Retina (tissue), 1 donor: ENCODE measurements around the gene BMPER.

Experiments used
- DNase-seq: peaks from one replicate; pipeline ENCODE4 v3.0.0-alpha.2; 2016

BMPER gene

DNA sequence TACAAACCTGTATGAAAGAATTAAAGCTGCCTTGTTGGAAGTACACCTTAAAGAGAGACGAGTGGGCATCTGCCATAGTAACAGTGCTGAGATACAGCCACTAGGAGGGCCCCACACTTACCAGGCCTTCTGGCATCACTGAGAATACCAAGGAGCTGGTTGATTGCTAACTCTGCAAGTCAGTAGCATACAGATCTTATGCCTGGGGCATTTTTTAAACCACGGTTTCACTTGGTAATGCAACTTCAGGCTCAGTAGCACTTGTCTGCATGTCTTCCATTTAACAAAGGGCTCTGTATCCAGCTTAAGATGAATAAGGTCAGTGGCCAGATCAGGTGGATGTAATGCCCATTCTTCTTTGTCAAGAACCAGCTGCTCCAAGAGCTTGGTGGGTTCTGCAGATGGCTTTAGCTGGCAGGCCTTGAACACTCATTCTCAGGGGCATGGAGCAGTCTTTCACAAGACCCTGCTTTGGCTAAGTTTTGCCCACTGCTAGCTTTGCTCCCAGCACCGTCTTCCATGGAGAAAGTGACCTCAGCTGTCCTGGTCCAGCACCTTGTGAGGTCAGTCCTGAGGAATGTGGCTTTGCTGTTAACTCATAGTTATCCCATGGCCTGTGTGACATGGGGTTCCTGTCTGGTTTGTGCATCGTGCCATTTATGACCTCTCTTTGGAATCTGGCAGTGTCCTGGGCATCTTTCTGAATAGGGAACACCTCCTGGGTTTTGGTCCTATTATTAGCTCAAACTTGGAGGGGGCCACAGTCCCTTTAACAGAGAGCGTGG lies 68.1 kb downstream of the BMPER start:
- DNase-seq = no peak

DNA sequence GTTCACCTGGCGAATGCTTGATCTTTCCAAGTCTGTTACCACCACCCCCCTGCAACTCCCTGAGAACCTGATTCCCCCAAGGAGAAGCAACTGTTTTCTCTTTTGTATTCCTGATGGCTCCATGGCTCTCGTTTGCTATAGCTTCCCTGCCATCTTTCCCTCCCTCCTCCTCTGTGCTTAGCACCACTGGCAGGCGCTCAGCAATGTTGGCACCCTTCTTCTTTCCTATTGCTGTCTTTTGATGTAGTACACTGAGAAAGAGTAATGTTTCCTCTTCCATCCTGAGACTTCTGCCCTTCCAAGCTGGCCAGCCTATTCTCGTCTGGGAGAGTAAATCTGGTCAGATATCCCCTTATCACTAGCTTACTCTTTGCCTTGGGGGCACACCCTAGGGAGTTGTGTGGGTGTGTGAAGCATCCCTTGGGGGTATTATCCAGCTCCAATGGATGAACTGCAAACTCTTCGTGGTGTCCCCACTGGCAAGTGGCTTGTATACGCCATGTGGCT lies 74.0 kb downstream of the BMPER start:
- no peak for DNase-seq

DNA sequence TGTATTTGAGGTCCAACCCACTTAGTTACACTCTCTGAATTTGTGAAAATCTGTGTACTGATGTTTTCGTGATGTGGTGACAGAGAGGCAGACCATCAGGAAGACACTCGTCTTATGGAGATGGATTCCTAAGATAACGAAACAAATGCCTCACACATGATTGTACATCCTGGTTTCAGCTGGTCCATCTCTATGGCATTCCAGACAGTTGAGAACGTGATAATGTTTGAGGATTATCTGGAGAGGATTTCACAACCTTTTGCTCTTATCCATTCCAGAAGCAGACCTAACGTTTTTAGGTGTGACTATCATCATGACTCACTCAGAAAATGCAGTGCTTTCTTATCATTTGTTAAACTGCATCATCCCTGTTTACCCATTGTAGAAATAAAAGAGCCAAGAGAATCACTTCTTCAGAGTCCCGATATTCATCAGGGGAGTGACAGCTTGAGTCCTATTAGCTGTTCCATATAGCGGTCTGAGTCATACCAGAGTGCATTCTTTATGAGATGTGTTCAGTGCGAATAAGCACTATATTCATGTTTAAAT lies 74.5 kb downstream of the BMPER start:
- DNase-seq = no peak

DNA sequence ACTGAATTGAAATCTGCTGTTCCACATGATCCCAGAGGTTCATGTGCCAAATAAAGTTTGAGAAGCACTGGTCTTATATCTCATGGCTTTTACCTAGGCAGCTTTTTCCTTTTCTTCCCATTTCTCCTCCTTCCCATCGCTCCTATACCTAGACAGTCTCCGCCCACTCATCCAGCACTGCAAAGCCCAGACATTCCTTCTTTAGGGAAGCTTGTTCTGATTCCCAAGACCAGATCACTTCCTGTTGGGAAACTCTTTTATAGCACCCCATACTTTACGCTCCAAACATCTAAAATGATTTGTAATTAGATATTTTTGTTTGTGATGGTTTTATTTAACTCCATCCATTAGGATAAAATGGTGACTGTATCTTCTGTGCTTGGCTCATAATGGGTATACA lies 75.9 kb downstream of the BMPER start:
- DNase-seq = no peak

DNA sequence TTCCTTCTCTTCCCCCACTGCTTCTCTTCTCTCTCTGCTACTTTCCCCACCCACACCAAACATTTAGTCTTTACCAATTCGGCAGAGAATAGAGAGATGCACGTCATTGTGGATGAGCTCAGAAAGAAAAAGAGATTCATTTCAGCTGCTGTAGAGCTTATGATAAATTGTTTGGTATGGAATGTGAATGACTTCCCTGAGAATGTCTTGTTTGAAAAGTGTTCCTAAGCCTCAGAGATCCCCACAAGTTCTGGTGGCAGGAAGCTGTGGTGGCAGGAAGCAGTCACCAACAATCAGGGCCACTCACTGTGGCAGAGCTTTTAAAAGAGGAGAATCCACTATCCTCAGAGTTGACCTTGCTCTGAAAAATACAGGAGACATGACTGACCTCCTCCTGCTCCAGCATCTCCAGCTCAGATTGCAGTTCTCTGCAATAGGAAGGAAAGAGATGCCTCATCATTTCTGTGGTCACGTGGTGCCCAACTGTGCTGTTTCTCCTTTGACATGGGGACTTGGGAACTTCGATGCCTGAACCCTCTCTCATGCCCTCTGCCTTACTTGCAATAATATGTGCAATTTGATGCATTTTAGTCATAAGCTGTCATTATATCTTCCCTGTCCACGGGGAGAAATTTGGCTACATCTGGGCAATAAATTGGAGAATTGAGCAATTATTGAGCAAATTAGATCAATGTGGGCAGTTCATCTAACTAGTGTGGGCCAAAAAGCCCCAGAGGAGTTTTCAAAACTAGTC lies 76.5 kb downstream of the BMPER start:
- no peak for DNase-seq

DNA sequence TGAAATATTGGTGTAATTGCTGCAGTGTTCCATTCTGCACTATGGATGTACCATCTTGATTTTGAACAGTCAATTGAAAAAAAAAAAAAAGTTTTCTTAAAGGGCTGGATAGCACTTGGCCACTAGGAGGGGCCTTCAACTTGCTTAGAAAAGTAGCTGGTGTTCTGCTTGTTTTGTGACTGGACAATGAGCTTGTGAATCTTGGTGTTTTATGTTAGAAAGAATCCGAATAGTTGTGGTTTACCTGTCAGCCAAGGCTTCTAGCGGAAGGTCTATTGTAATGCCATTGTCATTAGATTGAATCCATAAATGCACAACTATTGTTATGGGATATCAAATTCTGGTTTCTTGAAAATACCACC lies 77.1 kb downstream of the BMPER start:
- no peak for DNase-seq

DNA sequence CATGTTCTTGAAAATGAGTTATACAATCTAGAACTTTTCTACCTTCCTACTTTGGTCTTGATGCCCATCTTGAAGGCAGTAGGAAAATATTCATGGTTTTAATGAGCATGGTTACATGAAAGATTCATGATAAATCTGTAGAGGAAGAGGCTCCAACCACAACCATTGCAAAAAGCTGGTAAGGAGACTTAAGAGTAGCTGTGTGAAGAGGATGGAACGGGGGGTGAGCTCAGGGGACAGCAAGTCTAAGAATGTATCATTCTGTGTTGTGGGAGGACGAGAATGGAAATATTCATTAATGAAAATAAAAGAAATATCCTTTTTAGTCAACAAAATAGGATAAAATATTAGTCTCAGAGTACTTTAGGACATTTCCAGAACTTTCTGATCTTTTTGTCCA lies 81.1 kb downstream of the BMPER start:
- DNase-seq = no peak

DNA sequence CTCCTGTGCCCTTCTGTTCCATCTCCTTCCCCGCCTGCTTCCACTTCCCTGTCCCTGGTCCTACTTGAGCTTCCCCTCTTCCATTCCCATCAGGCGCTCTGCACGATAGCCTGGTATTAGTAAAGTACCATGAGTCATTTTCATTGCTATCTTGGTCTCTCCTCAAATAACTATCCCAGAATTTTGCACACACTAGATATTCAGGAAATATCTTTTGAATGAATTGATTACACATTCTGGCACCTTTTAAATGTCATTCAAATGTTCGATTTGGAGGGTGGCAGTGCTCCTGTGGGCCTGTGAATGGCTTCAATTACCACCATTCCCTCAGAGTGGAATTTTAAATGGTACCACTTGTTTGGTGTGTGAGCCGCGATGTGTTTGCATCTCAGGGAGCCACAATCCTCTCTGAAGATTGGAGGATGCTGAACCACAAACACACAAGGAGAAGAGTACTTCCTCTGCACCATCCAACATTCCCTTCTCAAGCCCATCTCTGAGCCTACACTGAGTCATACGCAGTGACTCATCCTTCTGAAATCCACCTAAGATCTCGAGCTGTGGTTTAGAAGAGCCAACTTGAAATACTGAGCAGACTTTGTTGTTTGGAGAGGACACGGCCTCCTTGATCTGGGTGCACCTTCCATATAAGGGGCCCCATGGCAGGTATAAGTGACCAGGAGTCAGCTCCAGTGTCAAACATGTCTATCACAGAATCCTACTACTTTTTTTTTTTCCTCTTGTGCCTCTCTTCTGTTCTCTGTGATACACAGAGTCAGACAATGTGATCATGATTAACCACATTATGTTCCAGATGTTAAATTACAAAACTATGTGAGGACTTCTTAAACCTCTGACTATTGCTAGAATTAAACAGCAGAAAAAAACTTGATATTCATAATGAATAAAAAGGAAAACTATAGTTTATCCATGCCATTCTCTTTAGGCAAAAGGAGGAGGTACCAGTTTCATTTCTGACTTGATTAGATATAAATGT lies 81.9 kb downstream of the BMPER start:
- no peak for DNase-seq

DNA sequence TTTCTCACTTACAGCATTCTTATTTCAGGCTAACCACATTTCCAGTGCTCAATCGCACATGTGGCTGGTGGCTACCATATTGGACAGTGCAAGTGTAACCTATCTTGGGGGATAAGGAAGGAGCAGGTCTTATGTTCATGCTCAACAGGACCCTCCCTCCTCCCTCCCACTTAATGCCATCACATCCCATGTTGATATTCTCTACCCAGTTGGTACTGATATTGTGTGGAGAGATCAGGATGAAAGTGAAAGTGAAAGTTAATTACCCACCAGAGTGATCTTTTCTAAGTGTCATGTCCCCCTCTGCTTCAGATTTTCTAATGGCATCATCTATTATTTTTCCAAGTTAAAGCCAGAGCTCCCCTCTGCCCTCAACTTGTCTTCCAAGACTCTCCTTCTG lies 91.6 kb downstream of the BMPER start:
- no peak for DNase-seq

DNA sequence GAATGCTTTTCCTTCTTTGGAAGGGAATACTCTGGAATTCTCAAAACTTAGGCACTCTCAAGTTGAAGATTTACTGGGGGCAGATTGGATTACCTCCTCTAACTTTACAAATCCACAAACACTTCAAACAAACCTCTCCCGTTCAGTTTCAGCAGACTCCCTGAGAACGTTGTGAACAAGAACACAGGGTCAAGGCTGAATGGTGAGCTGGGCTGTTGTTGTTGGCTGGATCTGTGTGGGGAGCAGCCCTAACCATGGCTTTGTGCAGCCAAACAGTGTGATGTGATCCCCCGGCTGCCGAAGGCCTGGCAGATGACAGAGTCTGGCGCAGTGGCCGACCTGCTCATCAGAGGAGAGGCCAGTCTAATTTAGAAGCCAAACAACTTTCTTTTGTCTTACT lies 93.1 kb downstream of the BMPER start:
- DNase-seq = no peak

DNA sequence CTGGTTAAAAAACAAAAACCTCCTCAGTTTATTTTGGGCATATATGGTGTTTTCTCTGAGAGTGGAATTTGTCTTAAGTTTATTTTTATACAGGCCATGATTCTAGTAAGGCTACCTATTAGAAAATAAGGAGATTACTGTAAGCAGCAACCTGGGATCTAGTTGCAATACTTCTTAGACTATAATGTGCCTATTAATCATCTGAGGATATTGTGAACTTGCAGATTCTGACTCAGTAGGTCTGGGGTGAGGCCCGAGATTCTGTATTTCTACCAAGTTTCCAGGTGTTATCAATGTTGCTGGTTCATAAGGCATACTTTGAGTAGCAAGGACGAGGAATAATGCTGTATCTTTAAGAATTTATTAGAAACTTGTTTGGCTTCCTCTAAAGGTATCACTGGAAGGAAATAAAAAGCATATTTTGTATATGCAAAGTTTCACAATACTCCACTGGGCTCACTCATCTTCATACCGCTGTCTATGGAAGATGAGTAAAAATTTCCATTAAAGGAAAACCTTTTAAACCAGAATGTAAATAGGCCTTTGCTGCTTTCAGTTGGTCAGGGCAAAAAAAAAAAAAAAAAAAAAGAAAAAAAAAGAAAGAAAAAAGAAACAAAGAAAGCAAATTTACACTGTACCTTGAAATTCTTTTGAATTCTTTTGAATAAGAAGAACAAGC lies 105.8 kb downstream of the BMPER start:
- no peak for DNase-seq

DNA sequence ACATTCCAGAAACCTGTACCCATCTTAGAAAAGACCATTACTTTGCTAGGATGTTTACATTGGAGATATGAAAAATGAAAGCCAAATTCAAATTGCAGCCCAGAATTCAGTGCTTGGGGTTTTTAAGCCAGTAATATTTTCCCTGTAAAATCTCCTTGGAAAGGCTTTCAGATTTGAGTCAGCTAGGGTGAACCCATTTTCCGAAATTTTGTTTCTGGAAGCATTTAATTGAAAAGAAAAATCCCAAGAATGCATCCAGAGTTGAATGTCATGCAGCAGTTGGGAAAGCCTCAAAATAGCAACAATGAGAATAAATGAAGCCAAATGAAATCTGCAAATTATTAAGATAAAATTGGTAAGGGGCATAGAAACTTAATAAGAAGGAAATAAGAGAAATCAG lies 106.4 kb downstream of the BMPER start:
- no peak for DNase-seq

DNA sequence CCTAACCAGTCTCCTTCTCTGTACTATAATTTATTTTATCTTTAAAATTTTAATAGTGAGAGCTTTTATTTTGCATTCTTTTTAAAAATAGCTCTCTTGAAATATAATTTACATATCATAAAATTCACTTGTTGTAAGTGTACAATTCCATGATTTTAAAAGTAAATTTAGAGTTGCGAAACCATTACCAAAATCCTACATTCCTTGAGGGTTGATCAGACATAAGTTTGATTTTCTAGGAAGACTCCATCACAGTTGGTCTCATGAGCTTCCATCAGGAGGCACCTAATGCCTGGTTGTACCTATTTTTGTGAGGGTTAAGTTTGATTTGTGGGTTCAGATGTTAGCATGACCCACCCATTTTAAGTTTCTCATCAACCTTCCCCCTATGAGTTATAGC lies 108.1 kb downstream of the BMPER start:
- DNase-seq = no peak

DNA sequence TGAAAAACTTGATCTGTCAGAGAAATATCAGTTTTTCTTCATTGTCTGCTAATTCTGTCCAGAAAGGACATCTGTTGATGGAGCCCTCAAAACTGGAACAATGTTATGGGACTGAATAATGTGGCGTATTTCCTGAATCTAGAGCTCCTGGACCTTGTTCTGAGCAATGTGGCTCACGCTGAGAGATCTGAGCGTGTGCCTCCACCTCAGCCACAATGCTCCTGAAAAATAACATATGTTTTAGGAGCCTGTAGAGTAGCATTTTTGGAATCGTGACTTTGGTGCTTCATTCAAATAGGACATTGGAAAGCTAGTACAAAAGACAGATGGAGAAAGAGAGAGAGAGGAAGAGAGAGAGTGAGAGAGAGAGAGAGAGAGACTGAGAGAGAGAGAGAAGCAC lies 110.3 kb downstream of the BMPER start:
- DNase-seq = no peak

DNA sequence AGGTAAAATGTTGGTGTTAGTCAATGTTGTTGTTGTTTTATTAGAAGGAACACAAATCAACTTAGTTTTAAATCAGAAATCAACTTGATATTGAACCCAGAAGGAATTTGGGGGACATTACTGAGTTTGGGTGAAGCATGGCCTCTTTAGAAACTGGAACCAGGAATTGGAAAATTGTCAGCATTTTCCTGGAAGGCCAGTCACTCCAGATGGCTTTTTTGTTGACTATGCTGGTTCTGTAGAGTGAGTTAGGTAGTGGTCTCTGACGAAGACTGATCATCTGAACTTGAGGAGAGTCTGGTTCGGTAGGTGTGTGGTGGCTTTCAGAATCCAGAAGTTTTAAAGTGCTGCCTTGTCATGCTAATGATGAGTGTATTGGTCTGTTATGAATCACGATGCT lies 111.5 kb downstream of the BMPER start:
- DNase-seq = no peak

DNA sequence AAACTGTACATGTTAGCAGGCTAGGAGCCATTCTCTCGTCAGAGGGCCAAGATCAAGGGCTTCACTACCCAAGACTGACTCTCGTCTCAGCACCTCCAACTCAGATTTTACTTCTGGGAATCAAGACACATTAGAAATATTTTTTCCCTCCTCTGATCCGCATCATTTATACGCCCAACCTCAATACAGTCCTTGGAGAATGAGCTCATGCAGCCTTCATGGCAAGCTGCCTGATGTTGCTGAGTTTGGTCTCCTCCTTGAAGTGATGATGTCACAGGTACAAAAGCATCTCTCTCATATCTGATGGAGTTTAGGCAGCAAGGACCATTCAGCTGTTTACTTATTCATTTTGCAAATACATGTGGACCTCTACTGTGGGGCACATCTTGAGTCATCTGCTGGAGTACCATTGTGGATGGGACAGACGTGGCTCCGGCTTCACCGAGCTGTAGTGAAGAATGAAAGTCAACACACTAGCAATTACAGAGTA lies 114.0 kb downstream of the BMPER start:
- DNase-seq = no peak

DNA sequence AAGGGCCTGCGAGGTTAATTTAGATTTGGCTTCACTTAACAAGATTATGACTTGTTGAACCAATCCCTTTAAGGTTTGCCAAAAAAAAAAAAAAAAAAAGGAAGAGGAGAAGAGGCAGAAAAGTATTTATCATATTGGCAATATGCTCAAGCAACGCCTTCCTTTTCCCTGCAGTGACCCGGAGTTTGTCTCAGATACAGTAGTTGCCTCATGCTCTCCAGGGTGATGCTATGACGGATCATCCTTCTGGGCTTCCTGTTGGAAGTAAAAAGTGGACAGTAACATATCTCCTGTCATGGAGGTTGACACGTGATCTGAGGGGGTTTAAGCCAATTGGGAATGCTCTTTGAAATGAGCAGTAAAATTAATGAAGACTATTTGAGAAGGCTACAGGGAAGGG lies 117.3 kb downstream of the BMPER start:
- no peak for DNase-seq

DNA sequence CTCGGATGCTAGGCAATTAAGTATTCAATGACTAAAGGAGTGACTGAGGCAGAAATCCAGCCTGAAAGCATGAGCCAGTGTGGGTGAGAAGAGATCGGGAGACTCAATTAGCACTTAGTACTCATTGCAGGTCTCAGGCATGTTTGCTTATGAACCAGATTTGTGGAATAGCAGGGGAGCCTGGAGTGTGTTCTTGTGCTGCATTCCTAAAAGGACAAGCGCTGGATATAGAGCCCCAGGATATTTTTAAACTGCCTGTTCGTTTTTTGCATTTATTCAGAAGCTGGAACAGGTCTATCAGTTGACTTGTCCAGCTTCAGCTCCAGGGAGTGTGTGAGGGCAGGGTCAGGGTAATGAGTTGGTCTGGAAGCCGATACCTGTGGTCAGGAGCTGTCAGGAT lies 120.3 kb downstream of the BMPER start:
- DNase-seq = no peak

DNA sequence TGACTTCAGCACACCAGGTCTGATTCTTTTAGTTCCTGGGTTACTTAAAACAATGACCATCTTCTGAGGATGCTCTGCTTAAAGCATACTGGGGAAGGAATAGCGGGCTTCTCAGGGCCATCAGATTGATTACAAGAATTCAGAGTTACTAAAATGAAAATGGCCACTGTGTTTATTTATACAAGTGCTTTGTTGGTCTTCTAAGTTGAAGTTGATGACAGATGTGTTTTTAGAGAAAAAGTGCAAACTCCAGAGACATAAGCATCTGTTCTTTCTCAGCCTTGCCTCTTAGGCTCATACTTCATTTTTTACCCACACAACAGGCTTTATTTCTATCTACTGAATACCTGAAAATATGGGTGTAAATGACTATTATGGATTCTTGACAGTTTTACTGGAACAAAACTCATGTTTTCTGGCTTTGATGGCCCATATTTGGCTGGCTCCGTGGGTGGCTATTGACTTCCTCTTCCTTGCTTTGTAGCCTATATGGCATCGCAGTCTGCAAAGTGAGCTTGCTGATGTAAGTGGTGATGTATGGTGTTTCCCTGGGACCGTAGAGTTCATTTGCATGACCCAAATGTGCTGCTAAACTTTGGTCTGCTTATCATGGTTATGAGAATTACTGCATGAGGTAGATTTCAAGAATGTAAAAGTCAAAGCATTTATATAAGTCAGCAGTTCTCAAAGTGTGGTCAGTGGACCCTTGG lies 121.3 kb downstream of the BMPER start:
- no peak for DNase-seq

DNA sequence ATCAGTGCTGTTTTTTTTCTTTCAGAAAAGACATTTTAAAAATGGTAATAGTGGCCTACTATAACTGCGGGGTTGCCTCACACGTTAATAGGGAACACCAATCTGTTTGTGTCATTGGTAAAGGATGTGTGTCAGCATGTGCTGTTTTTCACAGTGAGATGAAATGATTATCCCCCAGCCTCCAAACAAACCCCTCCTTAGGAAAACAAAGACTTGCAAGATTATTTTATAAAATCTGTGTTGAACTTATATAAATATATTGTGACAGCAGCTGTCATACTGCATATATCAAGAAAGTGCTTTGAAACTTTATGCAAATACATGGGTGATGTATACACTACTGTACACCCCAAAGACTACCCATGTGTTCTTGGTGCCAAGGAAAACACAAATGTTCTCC lies 125.8 kb downstream of the BMPER start:
- no peak for DNase-seq

DNA sequence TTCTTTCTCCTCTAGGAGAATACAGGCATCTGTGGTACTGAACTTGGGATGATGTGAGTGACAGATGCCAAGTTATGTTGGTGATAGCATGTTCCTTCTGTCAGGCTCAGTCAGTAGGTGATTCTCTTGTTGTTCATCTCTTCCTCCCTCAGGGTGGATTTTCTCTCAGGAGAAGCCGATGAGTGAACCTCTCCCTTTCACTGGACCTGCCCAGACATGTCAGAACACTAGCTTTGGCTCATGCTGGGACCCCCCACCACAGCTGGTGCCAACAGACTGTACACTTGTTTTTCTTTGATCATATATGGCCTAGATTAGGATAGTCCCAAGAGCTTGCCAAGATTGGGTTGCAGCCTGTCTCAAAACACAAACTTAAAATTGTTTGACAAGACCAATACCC lies 129.4 kb downstream of the BMPER start:
- DNase-seq = no peak
